Esophagus muscularis mucosa (tissue), 4 donors: ENCODE results near the gene FOXQ1.

Experiments
- EP300 ChIP-seq: sonication (generic); formaldehyde crosslinking; IDR thresholded peaks from one replicate; pipeline ENCODE4 v1.6.1; 2017; ENCODE audit warnings: antibody characterized with exemption
- POLR2A ChIP-seq: fragments of 450-650 bp; IDR thresholded peaks from one replicate; pipeline ENCODE4 v1.6.1; 2017; ENCODE audit warnings: antibody characterized with exemption, moderate library complexity, mild to moderate bottlenecking, low read depth
- TF ChIP-seq, protein P1 (sequence below), 3 experiments: fragments of 200-600 bp in 2 of 3; fragments of 450-650 bp in 1 of 3; sonication (generic) in 2 of 3; IDR thresholded peaks; one replicate each; pipeline ENCODE4 v1.5.1; 2017 to 2019; ENCODE audit warnings: antibody characterized with exemption in 3 of 3, mild to moderate bottlenecking in 2 of 3, moderate library complexity in 1 of 3

DNA sequence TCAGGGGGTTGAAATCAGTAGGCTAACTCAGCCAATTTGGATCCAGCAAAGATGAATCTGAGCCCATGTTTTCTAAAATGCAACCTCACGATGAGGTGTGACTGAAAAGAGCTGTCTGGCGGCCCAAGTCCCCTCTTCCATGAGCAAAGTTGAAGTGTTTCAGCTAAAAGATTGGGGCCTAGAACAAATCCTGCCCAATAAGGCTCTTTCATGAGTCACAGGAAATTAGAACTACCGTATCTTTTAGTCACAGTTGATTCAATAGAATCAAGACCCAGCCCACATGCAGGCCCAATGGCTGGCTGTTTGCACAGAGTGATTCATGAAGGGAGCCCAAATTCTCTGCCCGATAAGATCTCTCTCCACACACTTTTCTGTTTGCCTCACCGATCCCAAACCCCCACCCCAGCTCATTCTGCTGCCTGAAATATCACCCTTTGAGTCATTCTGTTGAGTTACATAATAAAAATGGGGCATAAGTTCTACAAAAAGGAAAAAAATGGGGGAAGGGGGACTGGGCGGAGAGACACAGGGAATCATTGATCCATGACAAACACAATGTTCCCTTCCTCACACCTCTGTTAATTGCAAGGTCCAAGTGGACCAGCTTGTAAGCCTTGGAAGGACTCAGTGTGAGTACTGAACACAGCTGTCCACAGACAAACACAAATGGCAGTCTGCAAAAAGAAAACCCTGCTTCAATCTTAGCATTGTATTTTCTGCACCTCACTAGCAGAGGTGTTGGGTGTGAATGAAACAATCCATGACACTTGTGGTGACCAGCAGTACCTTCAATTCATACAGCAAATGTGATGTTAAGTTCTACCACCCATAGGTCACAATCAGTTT lies 13.8 kb downstream of the FOXQ1 start:
- TF ChIP-seq POLR2A (no peak), EP300 (no peak)
- TF ChIP-seq, protein P1, sequence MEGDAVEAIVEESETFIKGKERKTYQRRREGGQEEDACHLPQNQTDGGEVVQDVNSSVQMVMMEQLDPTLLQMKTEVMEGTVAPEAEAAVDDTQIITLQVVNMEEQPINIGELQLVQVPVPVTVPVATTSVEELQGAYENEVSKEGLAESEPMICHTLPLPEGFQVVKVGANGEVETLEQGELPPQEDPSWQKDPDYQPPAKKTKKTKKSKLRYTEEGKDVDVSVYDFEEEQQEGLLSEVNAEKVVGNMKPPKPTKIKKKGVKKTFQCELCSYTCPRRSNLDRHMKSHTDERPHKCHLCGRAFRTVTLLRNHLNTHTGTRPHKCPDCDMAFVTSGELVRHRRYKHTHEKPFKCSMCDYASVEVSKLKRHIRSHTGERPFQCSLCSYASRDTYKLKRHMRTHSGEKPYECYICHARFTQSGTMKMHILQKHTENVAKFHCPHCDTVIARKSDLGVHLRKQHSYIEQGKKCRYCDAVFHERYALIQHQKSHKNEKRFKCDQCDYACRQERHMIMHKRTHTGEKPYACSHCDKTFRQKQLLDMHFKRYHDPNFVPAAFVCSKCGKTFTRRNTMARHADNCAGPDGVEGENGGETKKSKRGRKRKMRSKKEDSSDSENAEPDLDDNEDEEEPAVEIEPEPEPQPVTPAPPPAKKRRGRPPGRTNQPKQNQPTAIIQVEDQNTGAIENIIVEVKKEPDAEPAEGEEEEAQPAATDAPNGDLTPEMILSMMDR (IDR thresholded peaks at IDR 0.05): no peak
